Ovary (tissue), 9 donors: ENCODE results near the gene ZMYND10. TPM values are rescaled to one million over a fixed set of nuclear protein-coding genes. Genes with fewer than 3 reads are reported as not detected.
A peak's percentile ranks its signal among the peaks of the same experiment; 100 is the strongest.

Experiments used
- DNase-seq, 5 donors: peaks; one replicate each; pipeline ENCODE4 v3.0.0-alpha.2; 2019 to 2020
- H3K27ac ChIP-seq, 2 donors: fragments of 200-600 bp; one replicate each; pipeline versions ENCODE4 v1.5.1 to v1.8.0; 2019 to 2022
- H3K27me3 ChIP-seq: fragments of 200-600 bp; one replicate; pipeline ENCODE4 v1.8.0; 2022
- H3K36me3 ChIP-seq: fragments of 200-600 bp; sonication (generic); one replicate; pipeline ENCODE4 v1.5.1; 2019
- H3K4me1 ChIP-seq: one replicate; pipeline ENCODE4 v1.8.1; 2013; ENCODE audit warnings: mild to moderate bottlenecking, moderate library complexity; ENCODE audit not compliant: insufficient read depth
- H3K4me3 ChIP-seq: fragments of 200-600 bp; sonication (generic); one replicate; pipeline ENCODE4 v1.5.1; 2017
- H3K9me3 ChIP-seq, 2 donors: fragments of 200-600 bp in 1 of 2; sonication (generic) in 1 of 2; one replicate each; pipeline versions ENCODE4 v1.5.1 to v1.8.1; 2013 to 2019; ENCODE audit warnings: mild to moderate bottlenecking in 1 of 2, moderate library complexity in 1 of 2
- EP300 ChIP-seq: sonication (generic); formaldehyde crosslinking; IDR thresholded peaks from one replicate; pipeline ENCODE4 v1.6.1; 2017; ENCODE audit warnings: antibody characterized with exemption
- POLR2A ChIP-seq: fragments of 450-650 bp; IDR thresholded peaks from one replicate; pipeline ENCODE4 v1.6.1; 2017; ENCODE audit warnings: antibody characterized with exemption, mild to moderate bottlenecking, moderate library complexity
- WGBS, 3 donors: extraction: QIAGEN DNeasy Blood & Tissue Kit in 1 of 3; methylation state at CpG; one replicate each; pipeline versions ENCODE4 v1.1.5 to v1.1.7; 2013 to 2017; 5-methylcytosine and 5-hydroxymethylcytosine counted together
- intact Hi-C, 4 donors: fragments of 100-400 bp; cut with DNase I; formaldehyde crosslinking; loops; one replicate each; pipeline versions ENCODE4 v1.11.0 to v1.15.1; 2022 to 2023
- polyA plus RNA-seq, 2 donors: library from polyadenylated mRNA; stranded (reverse); fragments of 200-250 nt in 1 of 2; fragments of 350-450 nt in 1 of 2; fragmentation: Illumina TruSeq in 1 of 2; extraction: RNeasy Lipid Tissue Mini Kit (QIAGEN cat#74804) in 1 of 2; gene quantifications; one replicate each; pipeline ENCODE4 v1.2.3, GENCODE V29; 2013 to 2014
- total RNA-seq, 7 donors: library from RNA; depleted of rRNA in 2 of 7; stranded (reverse); fragments of >200 nt in 2 of 7; fragmentation: NEBNext Ultra II Directional in 3 of 7; extraction: Animal tissue kit (Norgen Biotek cat#: 25700) in 3 of 7; gene quantifications; one replicate each; pipeline versions ENCODE4 v1.1.0 to v1.2.4, GENCODE V29; 2016 to 2023
- TF ChIP-seq, protein P1 (sequence below), 3 donors: fragments of 450-650 bp in 2 of 3; fragments of 200-600 bp in 1 of 3; IDR thresholded peaks; one replicate each; pipeline versions ENCODE4 v1.5.1 to v1.8.0; 2016 to 2022; ENCODE audit warnings: antibody characterized with exemption in 3 of 3, mild to moderate bottlenecking in 1 of 3
- donor health status: DM: no; HTN: no; CAD: no; lungs with moderate emphysema.
- donor health status: DM: no; HTN: no; CAD: no.
- donor health status: Bipolar disorder and iron deficiency.
- donor health status: DM: yes; HTN: yes; CAD: no.
- donor health status: DM: no; HTN: no; CAD: no.
- donor health status: DM: yes; HTN: yes; CAD: no.

Gene ZMYND10
- total and polyA plus RNA-seq, 9 donors: 0.50 to 75.1 (median 3.0) TPM

DNA sequence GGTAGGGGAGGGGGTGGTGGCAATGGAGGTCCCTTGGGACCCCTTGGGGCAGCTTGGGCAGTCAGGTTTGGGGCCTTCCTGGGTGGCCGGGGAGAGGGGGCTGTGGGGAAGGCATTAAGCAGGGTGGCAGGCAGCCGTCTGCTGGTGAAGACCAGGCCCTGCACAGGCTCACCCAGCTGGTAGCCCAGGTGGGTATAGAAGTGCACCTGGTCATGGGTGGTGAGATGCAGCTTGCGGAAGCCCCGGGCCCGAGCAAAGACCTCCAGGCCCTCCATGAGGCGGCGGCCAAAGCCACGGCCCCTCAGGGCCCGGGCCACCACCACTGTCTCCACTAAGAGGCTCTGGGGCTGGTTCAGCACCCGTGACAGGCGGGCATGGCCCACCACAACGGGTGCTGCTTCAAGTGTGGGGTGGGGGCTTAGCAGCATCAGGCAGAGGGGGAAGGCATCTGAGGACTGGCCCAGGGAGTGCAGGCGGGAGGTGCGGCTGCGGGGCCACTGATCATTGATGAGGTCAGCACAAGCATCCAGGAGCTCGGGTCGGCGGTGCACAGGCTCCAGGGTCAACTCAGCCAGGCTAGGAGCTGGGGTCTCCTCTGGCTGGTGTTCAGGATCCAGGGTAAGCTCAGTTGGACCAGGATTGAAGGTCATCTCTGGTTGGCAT lies 48.7 kb downstream of the ZMYND10 start:
- Histone ChIP-seq H3K4me1 (peaks cover 9% of the 10 kb centered on the region), H3K9me3 (no peaks in the 10 kb centered on the region), H3K36me3 (no peaks in the 10 kb centered on the region), H3K4me3 (no peak overlapping the region), H3K27ac (no peak overlapping the region), H3K27me3 (no peaks in the 10 kb centered on the region)
- WGBS, 3 donors: 85 to 87% (median 86%) methylated on average over 17 to 18 of the region's 18 CpGs
- intact Hi-C loops: no loop called here
- peak in 2 of 5 donors; percentile 47 to 49 for DNase-seq
- TF ChIP-seq EP300 (no peak), POLR2A (no peak)
- TF ChIP-seq, protein P1, sequence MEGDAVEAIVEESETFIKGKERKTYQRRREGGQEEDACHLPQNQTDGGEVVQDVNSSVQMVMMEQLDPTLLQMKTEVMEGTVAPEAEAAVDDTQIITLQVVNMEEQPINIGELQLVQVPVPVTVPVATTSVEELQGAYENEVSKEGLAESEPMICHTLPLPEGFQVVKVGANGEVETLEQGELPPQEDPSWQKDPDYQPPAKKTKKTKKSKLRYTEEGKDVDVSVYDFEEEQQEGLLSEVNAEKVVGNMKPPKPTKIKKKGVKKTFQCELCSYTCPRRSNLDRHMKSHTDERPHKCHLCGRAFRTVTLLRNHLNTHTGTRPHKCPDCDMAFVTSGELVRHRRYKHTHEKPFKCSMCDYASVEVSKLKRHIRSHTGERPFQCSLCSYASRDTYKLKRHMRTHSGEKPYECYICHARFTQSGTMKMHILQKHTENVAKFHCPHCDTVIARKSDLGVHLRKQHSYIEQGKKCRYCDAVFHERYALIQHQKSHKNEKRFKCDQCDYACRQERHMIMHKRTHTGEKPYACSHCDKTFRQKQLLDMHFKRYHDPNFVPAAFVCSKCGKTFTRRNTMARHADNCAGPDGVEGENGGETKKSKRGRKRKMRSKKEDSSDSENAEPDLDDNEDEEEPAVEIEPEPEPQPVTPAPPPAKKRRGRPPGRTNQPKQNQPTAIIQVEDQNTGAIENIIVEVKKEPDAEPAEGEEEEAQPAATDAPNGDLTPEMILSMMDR (IDR thresholded peaks at IDR 0.05): no peak

DNA sequence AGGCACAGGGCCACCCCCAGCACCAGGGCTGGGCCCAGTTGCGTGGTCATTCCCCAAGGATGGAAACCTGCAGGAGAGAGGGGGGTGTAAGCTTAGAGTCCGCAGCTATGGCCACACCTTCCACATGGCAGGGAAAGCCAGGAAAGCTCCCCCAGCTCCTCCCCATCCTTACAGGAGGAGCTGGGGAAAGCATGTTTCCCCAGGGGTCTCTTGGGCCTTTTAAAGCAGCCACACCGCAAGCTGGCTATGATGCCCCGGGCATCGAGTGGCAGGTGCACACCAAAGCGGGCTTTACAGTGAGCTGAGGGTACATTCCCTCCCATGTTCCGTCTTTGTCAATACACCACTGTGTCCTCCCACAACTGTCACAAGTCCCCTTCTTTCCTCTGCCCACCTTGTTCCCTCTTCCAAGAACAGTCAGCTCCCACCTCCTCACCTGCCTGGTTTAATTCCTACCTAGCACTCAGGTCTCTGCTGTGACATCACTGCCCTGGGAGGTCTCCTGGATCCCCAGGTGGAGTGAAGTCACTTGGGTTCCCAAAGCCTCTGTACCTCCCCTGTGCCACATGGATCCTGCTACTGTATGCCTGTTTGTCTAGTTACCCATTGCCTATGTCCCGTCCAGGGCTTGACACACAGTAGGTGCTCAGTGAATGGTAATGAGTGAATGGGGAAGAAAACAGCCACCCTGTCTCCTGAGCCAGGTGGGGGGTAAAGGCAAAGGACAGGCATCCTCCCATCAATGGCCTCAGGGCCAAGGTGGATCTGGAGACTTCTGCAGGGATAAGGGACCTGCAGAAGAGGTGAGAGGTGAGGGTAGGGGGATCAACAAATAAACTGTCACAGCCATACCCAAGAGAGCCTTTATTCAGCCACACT lies 49.7 kb downstream of the ZMYND10 start:
- Histone ChIP-seq H3K36me3 (no peaks in the 10 kb centered on the region), H3K4me3 (no peak overlapping the region), H3K4me1 (peaks cover 12% of the 10 kb centered on the region), H3K27ac (no peak overlapping the region), H3K9me3 (no peaks in the 10 kb centered on the region), H3K27me3 (no peaks in the 10 kb centered on the region)
- no peak for DNase-seq
- TF ChIP-seq POLR2A: no peak
- no peak for TF ChIP-seq EP300
- TF ChIP-seq, protein P1 (IDR thresholded peaks at IDR 0.05): no peak
- 72 to 76% (median 72%) methylated on average over 8 of the region's 8 CpGs for WGBS, 3 donors
- intact Hi-C loops: no loop called here

DNA sequence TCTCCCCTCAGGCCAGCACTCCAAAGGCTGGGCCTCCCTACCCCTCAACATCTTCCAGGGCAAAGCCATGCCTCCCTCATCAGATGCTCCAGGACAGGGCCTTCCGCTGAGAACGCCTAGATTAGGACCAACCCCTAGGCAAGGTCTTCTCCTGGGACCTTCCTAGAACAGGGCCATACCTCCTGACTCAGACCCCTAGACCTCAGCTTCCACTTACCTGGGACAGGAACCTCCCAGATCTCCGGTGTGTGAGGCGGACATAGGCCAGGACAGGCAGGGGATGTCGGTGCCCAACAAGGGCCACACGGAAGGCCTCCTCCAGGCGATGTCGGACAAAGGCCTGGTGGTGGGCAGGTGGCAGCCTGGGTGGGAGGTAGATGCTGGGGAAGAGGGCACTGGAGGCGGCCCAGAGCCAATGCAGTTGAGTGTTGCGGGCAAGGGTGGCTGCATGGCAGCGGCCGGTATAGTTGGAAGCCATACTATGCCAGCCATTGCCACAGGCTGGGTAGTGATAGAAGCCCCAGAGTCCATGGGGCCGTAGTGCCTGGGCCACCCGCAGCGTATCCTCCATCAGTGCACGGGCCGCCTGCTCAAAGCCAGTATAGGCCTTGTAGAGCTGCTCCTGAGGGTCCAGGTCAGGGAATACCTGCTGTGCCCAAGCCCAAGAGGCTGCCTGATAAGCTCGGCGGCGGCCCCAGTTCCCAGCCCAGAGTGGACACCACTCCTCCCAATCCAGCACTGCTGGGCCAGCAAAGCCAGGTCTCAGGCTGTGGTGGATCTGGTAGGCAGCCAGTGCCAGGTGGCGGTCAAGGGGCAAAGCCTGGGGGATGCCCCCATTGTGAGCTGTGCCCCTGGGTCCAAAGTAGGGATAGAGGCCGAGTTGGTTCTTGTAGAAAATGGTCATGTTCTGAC lies 50.8 kb downstream of the ZMYND10 start:
- Histone ChIP-seq H3K4me3 (no peak overlapping the region), H3K36me3 (no peaks in the 10 kb centered on the region), H3K9me3 (no peaks in the 10 kb centered on the region), H3K4me1 (peaks cover 9% of the 10 kb centered on the region), H3K27ac (no peak overlapping the region), H3K27me3 (no peaks in the 10 kb centered on the region)
- no peak for DNase-seq
- intact Hi-C loops: no loop called here
- WGBS, 3 donors: 82 to 88% (median 87%) methylated on average over 21 to 22 of the region's 22 CpGs
- TF ChIP-seq EP300 (no peak), POLR2A (no peak)
- TF ChIP-seq, protein P1 (IDR thresholded peaks at IDR 0.05): no peak

DNA sequence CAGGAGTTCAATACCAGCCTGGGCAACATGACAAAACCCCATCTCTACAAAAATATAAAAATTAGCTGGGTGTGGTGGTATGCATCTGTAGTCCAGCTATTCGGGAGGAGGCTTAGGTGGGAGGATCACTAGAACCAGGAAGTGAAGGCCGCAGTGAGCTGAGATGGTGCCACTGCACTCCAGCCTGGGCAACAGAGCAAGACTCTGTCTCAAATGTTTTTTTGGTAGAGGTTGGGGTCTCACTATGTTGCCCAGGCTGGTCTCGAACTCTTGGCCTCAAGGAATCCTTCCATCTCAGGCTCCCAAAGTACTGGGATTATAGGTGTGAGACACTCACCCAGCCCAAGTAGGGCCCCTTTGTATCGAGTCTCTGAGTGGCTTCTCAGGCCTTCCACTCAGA lies 51.4 kb downstream of the ZMYND10 start:
- TF ChIP-seq POLR2A (no peak), EP300 (no peak)
- TF ChIP-seq, protein P1 (IDR thresholded peaks at IDR 0.05): no peak
- H3K36me3 ChIP-seq: no peaks in the 10 kb centered on the region
- 76 to 81% (median 81%) methylated on average over 4 of the region's 4 CpGs for WGBS, 3 donors
- H3K4me1 ChIP-seq: peaks cover 9% of the 10 kb centered on the region
- DNase-seq: no peak
- H3K4me3 ChIP-seq: no peak overlapping the region
- intact Hi-C loops: no loop called here
- no peaks in the 10 kb centered on the region for H3K27me3 ChIP-seq
- H3K9me3 ChIP-seq: no peaks in the 10 kb centered on the region
- no peak overlapping the region for H3K27ac ChIP-seq
